Measurements from ENCODE around the gene MAP7D2.

GRCh38 chrX:20038966-20039365 is 77.7 kb downstream of the MAP7D2 start:
- TF ChIP-seq CTCF (IDR thresholded peaks at IDR 0.05) (no peak), POLR2A (IDR thresholded peaks at IDR 0.05) (no peak)
